ENCODE data around the gene HNRNPAB. TPM values are rescaled to one million over a fixed set of nuclear protein-coding genes. Genes with fewer than 3 reads are reported as not detected.

The HNRNPAB gene
- total RNA-seq, 1 donor, result 40.9 TPM

DNA sequence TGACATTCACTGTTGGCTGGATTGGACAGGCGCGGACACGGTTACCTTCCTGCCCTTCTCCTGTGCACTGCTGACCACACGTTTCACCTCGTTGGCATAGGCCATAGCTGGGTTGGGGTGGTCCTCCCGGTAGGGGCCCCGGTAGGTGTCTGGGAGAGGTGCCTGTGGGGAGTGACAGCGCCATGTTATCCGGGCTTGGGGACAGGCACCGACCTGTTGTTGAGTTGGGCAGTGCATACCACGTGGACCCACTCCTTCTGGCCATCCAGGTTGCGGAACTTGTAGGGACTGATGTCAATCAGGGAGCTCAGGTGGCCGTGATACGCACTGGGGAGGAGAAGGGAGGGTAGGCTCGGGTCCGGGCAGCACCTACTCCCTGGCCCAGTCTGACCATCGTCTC, 20.1 kb downstream of the HNRNPAB start:
- TF ChIP-seq, protein P1, sequence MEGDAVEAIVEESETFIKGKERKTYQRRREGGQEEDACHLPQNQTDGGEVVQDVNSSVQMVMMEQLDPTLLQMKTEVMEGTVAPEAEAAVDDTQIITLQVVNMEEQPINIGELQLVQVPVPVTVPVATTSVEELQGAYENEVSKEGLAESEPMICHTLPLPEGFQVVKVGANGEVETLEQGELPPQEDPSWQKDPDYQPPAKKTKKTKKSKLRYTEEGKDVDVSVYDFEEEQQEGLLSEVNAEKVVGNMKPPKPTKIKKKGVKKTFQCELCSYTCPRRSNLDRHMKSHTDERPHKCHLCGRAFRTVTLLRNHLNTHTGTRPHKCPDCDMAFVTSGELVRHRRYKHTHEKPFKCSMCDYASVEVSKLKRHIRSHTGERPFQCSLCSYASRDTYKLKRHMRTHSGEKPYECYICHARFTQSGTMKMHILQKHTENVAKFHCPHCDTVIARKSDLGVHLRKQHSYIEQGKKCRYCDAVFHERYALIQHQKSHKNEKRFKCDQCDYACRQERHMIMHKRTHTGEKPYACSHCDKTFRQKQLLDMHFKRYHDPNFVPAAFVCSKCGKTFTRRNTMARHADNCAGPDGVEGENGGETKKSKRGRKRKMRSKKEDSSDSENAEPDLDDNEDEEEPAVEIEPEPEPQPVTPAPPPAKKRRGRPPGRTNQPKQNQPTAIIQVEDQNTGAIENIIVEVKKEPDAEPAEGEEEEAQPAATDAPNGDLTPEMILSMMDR (IDR thresholded peaks at IDR 0.05; ENCODE audit: extremely low read depth, low read depth, low read length), result no peak
- peaks cover 37% of the 10 kb centered on the region for H3K79me2 ChIP-seq (ENCODE audit: insufficient read depth, low read length)
- H3K4me3 ChIP-seq (ENCODE audit: insufficient read depth, low read length), result no peak overlapping the region
- H3K27me3 ChIP-seq (ENCODE audit: insufficient read depth, low read length), result no peaks in the 10 kb centered on the region
- H3K9me3 ChIP-seq (ENCODE audit: low read depth, low read length), result no peaks in the 10 kb centered on the region
- DNase-seq (ENCODE audit: insufficient read length, low spot score, missing footprints), result peak; percentile 73
- H4K20me1 ChIP-seq (ENCODE audit: insufficient read depth, low read length), result peaks cover 49% of the 10 kb centered on the region
- H3K4me1 ChIP-seq (ENCODE audit: insufficient read depth, low read length), result peaks cover 6% of the 10 kb centered on the region
- H3K36me3 ChIP-seq (ENCODE audit: insufficient read depth, low read length), result peaks cover 40% of the 10 kb centered on the region
- H3K27ac ChIP-seq (ENCODE audit: low read depth, low read length), result no peak overlapping the region
- H3K4me2 ChIP-seq (ENCODE audit: insufficient read depth, low read length), result no peak overlapping the region
- H2AFZ ChIP-seq (ENCODE audit: low read length), result no peak overlapping the region

DNA sequence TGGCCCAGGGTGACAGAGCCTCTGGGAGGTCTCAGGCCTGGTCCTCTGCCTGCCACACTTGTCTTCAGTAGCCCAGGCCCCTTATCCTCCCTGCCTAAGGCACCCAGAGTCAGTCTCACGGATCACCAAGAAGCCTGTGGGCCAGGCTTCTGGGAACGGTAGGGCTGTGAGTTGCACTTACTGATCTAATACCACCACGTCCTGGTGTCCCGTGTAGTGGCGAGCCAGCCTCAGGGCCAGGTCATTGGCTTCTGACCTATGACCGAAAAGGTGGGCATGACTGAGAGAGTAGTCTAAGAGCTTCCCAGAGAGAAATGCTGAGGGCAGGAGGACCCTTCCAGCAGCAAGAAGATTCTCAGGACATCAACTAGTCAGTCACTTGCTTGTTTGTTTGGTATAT, 20.8 kb downstream of the HNRNPAB start:
- no peaks in the 10 kb centered on the region for H3K9me3 ChIP-seq (ENCODE audit: low read depth, low read length)
- H3K27me3 ChIP-seq (ENCODE audit: insufficient read depth, low read length), result no peaks in the 10 kb centered on the region
- peaks cover 44% of the 10 kb centered on the region for H3K79me2 ChIP-seq (ENCODE audit: insufficient read depth, low read length)
- peaks cover 48% of the 10 kb centered on the region for H3K36me3 ChIP-seq (ENCODE audit: insufficient read depth, low read length)
- no peak overlapping the region for H3K27ac ChIP-seq (ENCODE audit: low read depth, low read length)
- H3K4me2 ChIP-seq (ENCODE audit: insufficient read depth, low read length), result no peak overlapping the region
- H2AFZ ChIP-seq (ENCODE audit: low read length), result no peak overlapping the region
- TF ChIP-seq, protein P1 (IDR thresholded peaks at IDR 0.05; ENCODE audit: extremely low read depth, low read depth, low read length), result no peak
- no peak overlapping the region for H3K4me3 ChIP-seq (ENCODE audit: insufficient read depth, low read length)
- peaks cover 51% of the 10 kb centered on the region for H4K20me1 ChIP-seq (ENCODE audit: insufficient read depth, low read length)
- DNase-seq (ENCODE audit: insufficient read length, low spot score, missing footprints), result peak; percentile 14
- H3K4me1 ChIP-seq (ENCODE audit: insufficient read depth, low read length), result peaks cover 6% of the 10 kb centered on the region

DNA sequence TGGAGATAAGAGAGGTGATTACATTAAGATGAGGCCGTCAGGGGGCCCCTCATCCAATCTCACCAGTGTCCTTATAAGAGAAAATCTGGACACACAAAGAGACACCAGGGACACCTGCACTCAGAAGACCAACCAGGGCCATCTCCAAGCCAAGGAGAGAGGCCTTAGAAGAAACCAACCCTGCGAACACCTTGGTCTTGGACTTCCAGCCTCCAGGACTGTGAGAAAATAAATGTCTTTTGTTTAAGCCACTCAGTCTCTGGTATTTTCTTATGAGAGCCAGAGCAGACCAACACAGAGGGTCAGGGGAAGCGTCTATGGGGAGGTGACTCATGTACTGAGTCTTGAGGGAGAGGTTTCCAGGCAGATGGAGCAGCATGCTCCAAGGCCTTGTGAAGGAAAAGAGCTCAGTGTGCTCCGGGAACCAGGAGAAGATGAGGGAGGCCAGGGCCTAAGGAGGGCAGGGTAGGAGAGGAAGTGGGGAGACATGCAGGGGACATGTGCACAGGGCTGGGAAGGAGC, 22.9 kb downstream of the HNRNPAB start:
- Histone ChIP-seq H3K27ac (ENCODE audit: low read depth, low read length) (peak overlapping the region; percentile 48), H3K79me2 (ENCODE audit: insufficient read depth, low read length) (peaks cover 64% of the 10 kb centered on the region), H4K20me1 (ENCODE audit: insufficient read depth, low read length) (peaks cover 42% of the 10 kb centered on the region), H2AFZ (ENCODE audit: low read length) (no peak overlapping the region), H3K4me1 (ENCODE audit: insufficient read depth, low read length) (peaks cover 20% of the 10 kb centered on the region), H3K9me3 (ENCODE audit: low read depth, low read length) (no peaks in the 10 kb centered on the region), H3K36me3 (ENCODE audit: insufficient read depth, low read length) (peaks cover 34% of the 10 kb centered on the region), H3K27me3 (ENCODE audit: insufficient read depth, low read length) (no peaks in the 10 kb centered on the region), H3K4me2 (ENCODE audit: insufficient read depth, low read length) (no peak overlapping the region), H3K4me3 (ENCODE audit: insufficient read depth, low read length) (no peak overlapping the region)
- DNase-seq (ENCODE audit: insufficient read length, low spot score, missing footprints), result peak; percentile 97
- TF ChIP-seq, protein P1 (IDR thresholded peaks at IDR 0.05; ENCODE audit: extremely low read depth, low read depth, low read length), result no peak

DNA sequence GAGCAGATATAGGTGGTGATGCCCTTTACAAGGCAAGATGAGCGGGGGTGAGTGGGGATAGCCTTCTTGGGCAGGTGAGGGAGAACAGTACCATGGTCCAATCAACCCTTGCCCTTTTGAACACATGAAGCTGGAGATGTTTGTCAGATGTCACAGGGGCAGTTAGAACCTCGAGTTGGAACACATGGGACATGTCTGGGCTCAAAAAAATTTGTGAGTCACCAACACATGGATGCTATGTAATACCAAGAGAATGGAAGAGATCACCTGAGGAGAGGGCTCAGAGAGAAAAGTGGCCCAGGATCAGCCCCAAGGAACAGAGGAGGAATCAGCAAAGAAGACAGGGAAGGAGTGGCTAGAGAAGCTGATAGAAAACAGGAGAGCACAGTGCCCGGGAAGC, 23.6 kb downstream of the HNRNPAB start:
- Histone ChIP-seq H3K27ac (ENCODE audit: low read depth, low read length) (peak overlapping the region; percentile 40), H3K4me1 (ENCODE audit: insufficient read depth, low read length) (peaks cover 20% of the 10 kb centered on the region), H3K4me3 (ENCODE audit: insufficient read depth, low read length) (no peak overlapping the region), H2AFZ (ENCODE audit: low read length) (no peak overlapping the region), H3K9me3 (ENCODE audit: low read depth, low read length) (no peaks in the 10 kb centered on the region), H3K79me2 (ENCODE audit: insufficient read depth, low read length) (peaks cover 64% of the 10 kb centered on the region), H3K27me3 (ENCODE audit: insufficient read depth, low read length) (no peaks in the 10 kb centered on the region), H4K20me1 (ENCODE audit: insufficient read depth, low read length) (peaks cover 38% of the 10 kb centered on the region), H3K36me3 (ENCODE audit: insufficient read depth, low read length) (peaks cover 31% of the 10 kb centered on the region), H3K4me2 (ENCODE audit: insufficient read depth, low read length) (no peak overlapping the region)
- TF ChIP-seq, protein P1 (IDR thresholded peaks at IDR 0.05; ENCODE audit: extremely low read depth, low read depth, low read length), result no peak
- DNase-seq (ENCODE audit: insufficient read length, low spot score, missing footprints), result no peak
